GM18873 (cell line): ENCODE measurements around the gene CSK.
A peak's percentile ranks its signal among the peaks of the same experiment; 100 is the strongest.
"Not testable (repeated sequence)": the region's sequence is repeated elsewhere in the genome, so short reads cannot be mapped to it uniquely, and the experiment has no call there.

Experiments
- ATAC-seq: cut with Tn5 transposase; IDR thresholded peaks from one replicate; pipeline ENCODE4 v1.9.1; 2021; ENCODE audit warnings: mild to moderate bottlenecking, moderate library complexity, moderate number of reproducible peaks; ENCODE audit not compliant: unreplicated experiment, low FRiP score

CSK gene

DNA sequence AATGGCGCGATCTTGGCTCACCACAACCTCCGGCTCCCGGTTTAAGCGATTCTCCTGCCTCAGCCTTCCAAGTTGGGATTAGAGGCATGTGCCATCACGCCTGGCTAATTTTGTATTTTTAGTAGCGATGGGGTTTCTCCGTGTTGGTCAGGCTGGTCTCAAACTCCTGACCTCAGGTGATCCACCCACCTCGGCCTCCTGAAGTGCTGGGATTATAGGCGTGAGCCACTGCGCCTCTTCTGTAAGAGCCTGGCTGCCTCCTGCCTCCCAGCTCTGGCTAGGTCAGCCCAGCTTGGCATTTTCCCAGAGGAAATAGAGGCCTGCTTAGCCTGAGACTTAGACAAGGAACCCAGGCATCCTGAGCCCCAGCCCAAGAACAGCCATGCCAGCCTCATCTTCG, 4.2 kb downstream of the CSK start:
- not testable (repeated sequence) for ATAC-seq

DNA sequence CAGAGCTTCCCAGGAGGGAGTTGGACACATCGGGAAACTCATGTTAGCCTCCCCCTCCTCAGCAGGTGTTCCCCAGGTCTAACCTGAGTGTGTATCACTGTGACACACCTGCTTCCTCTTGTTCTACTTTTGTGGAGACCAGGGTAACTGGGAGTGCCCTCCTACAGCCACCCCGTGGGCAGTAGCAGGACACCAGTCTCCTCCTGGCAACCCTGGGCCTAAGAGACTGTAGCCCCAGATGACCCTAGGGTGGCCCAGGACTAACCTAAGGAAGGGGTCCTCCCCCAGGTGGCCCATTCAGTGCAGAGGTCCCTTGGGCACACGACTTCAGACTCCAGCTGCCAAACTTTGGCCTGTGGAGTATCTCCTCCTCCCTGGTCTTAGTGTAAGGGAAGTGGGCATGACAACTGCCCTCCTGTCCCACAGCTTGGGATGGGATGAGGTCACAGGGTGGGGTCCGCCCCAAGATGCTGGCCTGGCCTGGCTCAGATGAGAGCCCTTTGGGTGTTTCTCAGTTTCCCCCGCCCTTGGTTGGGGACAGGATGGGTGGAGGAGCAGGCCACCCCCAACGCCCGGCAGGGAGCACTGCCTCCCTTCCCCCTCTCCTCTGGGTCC, 4.8 kb downstream of the CSK start:
- no peak for ATAC-seq

DNA sequence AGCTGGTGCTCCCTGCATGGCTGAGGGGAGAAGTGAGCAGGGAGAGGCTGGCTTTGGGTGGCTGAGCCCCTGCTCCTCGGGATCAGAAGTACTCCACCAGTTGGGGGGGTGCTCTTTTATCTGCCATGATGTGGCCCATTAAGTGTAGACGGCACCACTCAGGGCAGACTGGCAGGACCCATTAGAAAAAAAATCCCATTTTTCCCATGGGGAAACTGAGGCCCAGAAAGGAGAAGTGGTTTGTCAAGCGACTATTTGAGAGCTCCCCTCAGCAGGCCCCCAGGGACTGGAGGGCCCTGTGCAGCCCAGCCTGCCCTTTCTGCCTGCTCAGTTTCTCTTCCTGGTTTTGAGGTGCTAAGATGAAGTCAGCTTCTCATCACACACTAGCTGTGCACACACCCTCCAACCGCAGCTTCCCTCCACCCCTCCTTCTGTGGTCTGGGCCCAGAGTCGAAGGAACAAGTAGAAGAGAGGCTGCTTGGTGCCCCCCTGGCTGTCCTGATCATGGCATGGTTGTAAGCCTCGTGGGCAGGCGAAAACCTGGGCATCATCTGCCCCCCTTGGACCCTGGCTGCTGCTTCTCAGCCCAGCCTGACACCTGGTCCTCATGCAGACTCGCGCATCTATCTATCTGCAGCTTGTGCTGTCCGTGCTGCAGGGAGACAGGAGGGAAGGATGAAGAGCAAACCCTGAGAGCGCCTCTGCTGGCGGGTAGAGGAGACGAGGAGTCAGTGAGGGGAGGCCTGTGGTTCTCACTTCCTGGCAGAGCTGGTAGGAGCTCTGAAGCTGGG, 5.6 kb downstream of the CSK start:
- ATAC-seq, result peak; percentile 40

DNA sequence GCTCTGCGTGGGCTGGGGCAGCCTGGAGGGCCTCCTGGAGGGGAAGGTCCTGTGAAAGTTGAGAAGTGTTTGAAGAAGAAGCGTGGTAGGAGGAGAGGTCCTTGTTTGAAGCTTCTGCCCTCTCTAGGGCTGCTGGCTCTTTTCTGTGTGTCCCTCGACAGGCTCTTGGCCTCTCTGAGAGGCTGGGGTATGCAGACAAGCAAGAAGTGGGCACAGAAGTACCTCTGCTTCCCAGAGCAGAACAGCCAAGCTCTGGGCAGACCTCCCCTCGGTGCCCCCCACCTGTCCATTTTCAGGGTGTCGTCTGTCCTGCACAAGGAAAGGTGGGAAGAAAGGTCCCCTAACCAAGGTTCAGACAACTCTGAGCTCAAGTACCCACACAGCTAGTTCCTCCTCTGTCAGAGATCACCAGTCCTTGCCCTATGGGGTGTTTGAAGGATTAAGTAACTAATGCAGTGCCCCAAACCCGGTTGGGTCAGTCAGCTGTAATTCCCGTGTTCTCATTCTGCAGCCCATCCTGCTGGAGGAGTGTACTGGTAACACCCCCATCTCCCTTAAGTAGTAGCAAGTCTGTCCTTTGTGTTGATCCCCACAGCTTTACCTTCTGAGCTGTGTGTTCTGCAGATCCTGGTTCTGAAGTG, 6.3 kb downstream of the CSK start:
- ATAC-seq, result no peak

DNA sequence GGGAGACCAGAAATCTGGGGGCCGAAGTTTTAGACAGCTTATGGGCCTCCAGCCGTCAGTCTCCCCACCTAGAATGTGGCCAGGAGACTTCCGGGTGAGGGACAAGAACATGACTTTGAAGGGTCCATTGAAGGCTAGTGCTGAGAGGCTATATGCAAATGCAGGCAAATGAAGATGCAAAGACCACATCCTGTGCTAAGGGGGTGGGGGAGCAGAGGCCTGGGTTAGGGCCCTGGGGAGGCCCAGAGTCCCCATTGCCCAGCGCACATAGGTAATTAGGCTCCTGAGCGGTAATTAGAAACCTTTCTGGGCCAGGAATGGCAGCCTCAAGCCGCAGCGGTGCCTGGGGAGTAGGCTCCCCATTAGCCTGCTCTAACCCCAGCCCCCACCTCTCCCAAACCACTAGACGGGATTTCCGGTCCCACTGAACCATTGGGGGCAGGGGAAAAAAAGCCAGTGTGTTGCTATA, 6.8 kb downstream of the CSK start:
- ATAC-seq, result peak; percentile 26

DNA sequence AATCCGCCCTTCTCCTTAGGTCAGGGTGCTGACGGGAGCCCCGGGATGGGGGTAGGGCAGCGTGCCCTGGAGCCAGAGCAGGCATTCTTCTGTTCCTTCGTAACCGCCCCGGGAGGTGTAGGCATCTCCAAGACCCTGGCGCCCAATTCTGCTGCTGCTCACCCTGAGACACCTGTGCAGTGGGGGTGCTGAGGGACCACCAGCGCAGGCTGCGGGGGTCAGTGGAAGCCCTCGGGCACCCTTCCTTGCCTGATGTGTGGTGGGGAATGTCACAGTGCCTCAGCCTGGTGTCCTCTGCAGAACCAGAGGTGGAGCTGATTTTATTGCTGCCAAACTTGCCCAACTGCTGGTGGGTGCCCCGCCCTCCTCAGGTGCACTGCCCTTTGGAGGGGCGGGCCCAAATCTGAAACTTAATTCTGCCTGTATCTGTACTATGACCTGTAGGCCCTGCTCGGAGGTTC, 7.3 kb downstream of the CSK start:
- ATAC-seq, result no peak

DNA sequence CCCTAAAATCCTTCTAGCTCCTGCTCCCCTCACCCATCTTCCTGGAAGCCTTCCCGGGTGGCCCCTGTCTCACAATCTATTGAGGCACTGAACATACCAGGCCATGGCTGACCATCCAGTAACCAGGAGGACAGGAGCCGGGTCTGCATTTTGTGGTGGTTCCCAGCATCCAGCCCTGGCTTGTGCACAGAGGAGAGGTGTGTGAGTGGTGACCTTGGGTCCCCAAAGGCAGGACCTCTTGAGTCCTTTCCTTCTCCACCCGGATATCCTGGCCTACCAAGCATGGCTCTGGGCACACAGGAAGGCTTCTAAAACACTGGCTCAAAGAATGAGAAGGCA, 7.8 kb downstream of the CSK start:
- no peak for ATAC-seq

DNA sequence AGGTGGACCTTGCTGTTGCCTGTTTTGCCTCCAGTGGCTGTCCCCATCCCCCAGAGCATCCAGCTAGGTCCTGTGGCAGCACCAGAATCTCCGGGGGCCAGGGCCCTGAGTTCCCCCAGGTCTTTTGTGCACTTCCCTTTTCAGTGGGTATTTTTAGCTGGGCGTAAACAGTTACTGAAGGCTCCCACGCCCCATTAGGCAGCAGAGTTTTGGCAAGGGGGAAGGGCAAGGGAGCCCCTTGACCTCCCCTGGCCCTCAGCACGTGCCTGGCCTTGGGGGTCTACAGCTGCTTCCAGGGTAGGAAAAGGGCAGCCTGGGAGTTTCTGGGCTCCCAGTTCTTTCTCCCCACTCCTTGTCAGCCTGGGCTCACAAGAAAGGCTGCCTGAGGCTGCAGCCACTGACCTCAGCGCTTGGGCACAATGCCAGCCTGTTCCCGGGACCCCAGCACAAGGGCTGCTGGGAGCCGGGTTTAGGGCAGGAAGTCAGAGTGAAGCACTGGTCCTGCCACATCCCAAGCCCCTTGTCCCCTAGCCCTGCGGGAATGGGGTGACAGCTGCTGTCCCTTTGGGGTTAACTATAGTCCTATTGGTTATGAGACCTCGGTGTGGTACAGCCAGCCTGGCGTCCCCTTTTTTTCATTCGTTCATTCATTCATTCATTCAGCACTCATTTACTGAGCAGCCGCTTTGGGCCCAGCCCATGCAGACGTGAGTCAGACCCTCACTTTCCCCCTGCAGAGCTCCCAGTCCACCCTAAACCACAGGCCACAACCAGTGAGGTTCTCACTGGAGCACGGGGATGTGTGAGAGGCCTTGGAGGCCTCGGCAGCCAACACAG, 8.4 kb downstream of the CSK start:
- ATAC-seq, result no peak

DNA sequence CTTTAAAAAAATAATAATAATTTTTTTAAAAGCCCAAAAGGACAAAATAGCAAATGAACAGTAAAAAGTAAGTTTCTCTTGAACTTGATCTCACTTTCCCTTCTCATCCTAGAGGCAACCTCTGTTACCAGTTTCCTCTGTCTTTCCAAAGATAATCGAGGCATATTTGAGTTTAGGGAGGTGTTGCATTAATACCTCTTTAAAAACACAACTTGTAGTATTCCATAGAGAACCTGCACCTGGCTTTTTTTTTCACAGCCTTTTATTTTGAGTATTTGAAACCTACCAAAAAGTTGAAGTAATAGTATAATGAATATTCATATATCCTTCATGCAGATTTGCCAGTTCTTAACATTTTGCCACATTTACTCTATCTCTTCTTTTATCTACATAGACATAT, 9.1 kb downstream of the CSK start:
- no peak for ATAC-seq

DNA sequence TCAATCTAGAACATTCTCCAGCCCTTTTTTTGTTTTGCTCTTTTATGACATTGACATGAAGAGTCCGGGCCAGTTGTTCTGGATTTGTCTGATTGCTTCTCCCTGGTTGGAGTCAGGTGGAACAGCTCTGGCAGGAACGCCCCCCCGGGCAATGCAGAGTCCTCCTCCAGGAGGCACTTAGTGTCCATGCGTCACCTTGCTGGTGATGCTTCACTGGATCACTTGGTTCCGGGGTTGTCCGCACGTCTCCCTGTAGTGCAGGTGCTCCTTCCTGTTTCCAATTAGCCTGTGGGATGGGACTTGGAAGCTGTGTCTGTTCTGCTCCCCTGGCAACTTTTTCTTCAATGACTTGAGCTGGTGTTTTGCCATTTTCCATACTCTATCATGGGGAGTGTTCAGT, 9.8 kb downstream of the CSK start:
- ATAC-seq, result no peak

DNA sequence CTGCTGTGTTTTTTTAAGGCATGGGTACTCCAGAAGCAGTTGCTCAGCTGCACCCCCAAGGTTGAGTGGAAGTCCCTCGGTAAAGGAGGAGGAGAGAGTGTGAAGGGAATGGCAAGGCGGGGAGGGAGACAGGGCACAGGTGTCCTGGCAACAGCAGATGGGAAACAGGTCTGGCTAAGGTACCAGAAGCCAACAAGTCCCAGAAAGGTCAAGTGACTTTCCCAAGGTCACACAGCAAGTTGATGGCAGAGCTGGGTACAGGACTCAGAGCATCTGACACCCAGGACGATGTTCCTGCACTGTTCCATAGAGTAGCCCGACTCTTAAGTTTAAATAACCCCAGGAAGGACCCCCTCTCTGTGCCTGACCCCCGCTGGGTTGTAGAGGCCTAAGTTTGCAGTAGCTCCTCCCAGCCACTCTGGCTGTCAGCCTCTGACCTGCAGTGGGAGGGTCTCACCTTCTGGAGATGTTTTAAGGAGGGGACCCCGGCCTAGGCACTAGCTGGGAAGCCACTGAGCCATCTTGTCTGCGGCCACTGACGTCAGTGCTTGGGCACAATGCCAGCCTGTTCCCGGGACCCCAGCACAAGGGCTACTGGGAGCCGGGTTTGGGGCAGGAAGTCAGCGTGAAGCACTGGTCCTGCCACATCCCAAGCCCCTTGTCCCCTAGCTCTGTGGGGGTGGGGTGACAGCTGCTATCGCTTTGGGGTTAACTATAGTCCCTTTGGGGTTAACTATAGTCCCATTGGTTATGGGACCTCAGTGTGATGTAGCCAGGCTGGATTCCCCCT, 10.5 kb downstream of the CSK start:
- no peak for ATAC-seq

DNA sequence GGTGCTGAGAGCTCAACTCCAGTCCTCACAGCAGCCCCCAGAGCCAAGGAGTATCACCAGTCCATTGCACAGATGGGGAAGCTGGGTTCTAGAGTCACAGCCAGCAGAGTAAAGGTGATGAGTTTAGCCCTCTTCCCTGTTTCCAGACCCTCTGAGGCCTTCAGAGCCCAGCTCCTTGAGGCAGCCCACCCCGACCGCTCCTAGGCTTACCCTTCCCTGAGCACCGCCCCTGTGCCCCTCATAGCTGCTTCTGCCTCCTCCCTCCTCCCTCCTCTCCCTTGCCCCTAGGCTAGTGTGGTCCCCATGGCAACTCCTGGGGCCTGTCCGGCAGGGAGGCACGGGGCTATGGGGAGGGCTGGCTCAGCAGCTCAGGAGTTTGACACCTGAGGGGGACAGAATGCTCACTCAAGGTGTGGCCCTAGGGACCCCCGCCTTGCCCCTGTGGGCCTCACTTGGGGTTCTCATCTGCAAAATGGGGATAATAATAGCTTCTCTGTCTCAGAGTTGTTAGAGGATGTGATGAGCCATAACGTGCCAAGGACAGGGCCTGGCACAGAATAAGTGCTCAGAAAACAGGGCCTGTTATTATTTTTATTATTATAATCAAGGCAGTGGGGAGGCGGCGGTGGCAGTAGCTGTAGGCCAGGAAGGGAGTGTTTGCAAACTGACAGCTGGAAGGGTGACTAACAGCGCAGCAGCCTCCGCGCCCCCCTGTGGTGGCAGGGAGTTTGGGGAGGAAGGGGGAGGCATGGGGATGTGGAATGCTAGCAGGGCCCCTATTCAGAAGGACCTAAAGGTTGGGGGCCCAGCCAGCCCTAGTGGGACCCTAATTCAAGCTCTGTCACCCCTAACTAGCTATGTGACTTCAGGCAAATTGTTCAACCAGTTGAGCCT, 11.5 kb downstream of the CSK start:
- ATAC-seq, result no peak

DNA sequence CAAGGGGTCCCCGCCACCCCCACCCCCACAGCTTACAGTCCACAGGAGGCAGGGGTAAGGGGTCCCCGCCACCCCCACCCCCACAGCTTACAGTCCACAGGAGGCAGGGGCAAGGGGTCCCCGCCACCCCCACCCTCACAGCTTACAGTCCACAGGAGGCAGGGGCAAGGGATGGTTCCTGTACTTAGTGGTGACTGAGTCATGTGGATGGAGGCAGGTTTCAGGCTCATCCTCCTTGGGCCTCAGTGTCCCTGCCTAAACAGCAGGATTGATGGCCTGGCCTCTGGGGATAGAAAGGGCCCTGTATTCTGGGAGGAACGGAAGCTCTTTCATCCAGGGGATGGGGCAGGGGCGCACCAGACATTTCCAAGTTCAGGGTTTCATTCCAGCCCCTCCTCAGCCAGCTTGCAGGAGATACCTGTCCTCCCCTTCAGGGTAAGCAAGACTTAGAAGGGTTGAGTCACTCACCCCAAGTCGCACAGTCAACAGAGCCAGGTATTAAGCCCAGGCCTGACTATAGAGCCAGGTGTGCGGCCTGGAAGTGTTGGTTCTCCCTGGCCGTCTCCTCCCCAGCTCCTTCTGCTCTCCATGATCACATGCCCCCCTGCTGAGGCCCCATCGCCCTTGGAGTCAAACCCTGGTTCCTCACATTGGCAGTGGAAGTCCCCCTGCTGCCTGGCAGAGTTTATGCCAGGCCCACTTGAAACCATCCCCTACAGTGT, 12.5 kb downstream of the CSK start:
- ATAC-seq, result no peak

DNA sequence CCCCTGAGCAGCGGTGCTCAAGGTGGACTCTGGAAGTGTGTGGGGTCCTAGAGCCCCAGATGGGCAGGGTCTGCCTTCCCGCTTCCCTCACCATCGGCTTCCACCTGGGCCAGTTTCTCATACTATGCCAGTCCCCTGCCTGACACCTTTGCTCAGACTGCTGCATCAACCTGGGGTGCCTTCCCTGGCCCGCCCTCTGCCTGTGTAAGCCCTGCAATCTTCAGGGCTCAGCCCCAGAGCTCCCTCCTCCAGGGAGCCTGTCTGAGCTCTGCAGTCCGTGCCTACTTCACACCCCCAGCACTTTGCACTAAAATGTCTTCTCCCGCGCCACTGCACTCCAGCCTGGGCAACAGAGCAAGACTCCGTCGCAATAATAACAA, 13.1 kb downstream of the CSK start:
- no peak for ATAC-seq

DNA sequence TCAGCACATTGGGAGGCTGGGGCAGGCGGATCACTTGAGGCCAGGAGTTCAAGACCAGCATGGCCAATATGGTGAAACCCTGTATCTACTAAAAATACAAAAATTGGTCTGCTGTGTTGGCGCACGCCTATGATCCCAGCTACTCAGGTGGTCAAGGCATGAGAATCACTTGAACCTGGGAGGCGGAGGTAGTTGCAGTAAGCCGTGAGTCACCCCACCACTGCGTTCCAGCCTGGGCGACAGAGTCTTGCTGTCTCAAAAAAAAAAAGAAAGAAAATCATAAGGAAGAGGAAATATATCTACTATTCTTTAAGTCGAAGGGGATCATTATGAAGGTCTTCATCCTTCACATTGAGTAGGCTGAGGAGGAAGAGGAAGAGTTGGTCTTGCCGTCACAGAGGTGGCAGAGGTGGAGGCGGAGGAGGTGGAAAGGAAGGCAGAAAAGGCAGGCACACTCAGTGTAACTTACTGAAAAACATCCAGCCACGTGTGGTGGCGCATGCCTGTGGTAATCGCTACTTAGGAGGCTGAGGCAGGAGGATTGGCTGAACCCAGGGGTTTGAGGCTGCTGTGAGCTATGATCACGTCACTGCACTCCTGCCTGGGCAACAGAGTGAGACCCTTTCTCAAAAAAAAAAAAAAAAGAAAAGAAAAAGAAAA, 14.2 kb downstream of the CSK start:
- no peak for ATAC-seq

DNA sequence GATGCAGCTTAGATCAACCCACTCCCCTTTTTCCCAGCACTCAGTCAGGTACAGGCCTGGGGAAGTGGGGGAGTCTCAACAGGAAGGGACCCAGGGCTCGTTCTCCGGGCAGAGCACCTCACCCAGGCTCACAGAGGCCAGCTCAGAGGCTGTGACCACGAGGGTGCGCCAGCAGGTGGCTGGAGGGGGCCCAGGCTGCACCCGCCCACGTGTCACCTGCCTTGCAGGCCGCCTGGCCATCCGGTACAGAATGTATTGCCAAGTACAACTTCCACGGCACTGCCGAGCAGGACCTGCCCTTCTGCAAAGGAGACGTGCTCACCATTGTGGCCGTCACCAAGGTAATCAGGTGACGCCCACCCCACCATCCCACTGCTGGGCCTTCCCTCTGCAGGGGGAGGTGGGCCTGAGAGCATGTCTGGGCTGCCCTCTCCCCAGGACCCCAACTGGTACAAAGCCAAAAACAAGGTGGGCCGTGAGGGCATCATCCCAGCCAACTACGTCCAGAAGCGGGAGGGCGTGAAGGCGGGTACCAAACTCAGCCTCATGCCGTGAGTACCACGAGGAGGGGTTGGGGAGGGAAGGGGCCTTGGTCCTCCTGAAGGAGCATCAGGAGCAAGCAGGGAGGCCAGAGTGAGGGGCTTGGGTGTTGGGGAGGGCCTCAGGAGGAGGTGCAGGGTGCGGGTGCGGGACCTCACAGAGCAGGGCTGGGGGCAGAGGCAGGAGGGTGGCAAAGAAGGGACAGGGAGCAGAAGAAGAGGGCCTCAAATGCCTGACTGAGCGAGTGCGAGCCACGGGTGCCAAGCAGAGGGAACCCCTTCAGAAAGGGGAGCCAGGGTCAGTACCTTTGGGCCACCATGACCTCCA, 16.7 kb downstream of the CSK start:
- no peak for ATAC-seq

DNA sequence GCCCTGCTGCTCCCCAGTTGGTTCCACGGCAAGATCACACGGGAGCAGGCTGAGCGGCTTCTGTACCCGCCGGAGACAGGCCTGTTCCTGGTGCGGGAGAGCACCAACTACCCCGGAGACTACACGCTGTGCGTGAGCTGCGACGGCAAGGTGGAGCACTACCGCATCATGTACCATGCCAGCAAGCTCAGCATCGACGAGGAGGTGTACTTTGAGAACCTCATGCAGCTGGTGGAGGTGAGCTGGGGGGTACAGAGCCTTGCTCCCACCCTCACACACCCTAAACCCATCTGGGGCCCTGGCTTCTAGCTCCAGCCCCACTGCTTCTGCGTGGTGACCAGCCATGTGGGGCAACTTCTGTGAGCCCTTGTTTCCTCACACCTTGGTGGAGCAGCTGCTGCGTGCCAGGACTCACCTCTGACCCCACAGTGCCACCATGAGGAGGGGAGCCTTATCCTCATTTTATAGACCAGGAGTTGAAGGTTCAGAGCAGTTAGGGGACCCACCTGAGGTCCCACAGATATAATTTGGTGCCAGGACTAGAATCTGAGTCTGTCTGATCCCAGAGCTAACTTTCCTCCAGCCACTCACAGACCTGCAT, 17.5 kb downstream of the CSK start:
- no peak for ATAC-seq
